ENCODE measurements around the gene TMC1.

GRCh38 chr9:72506615-72507014 is 14.8 kb upstream of the TMC1 start:
- TF ChIP-seq EP300 (IDR thresholded peaks at IDR 0.05) (no peak), POLR2AphosphoS5 (IDR thresholded peaks at IDR 0.05) (no peak), POLR2A (IDR thresholded peaks at IDR 0.05) (no peak)
- TF ChIP-seq, protein P1, sequence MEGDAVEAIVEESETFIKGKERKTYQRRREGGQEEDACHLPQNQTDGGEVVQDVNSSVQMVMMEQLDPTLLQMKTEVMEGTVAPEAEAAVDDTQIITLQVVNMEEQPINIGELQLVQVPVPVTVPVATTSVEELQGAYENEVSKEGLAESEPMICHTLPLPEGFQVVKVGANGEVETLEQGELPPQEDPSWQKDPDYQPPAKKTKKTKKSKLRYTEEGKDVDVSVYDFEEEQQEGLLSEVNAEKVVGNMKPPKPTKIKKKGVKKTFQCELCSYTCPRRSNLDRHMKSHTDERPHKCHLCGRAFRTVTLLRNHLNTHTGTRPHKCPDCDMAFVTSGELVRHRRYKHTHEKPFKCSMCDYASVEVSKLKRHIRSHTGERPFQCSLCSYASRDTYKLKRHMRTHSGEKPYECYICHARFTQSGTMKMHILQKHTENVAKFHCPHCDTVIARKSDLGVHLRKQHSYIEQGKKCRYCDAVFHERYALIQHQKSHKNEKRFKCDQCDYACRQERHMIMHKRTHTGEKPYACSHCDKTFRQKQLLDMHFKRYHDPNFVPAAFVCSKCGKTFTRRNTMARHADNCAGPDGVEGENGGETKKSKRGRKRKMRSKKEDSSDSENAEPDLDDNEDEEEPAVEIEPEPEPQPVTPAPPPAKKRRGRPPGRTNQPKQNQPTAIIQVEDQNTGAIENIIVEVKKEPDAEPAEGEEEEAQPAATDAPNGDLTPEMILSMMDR (IDR thresholded peaks at IDR 0.05) = no peak

All from upper lobe of left lung (tissue), 4 donors.